K562 (cell line): ENCODE measurements around the gene MPZL3. TPM values are rescaled to one million over a fixed set of nuclear protein-coding genes. Genes with fewer than 3 reads are reported as not detected.

Experiments used
- ATAC-seq: fragments of 200-7000 bp; cut with Tn5 transposase; 3 replicates; pipeline ENCODE4 v1.9.1; 2020; ENCODE audit warnings: moderate library complexity
- BruUV-seq: library from RNA; stranded (reverse); fragments of 400-500 nt; replicated peaks from 2 replicates; lab custom pipeline; 2021; lab: Mats Ljungman, UMichigan
- CTCF ChIA-PET: fragments of 300-600 bp; formaldehyde crosslinking; extraction: SDS; loops from one replicate; lab custom pipeline; 2021; ENCODE audit warnings: low intra/inter-chr PET ratio; lab: Yijun Ruan, JAX
- POLR2A ChIA-PET: fragments of 300-600, 350-650 bp; sonication (Branson Sonifier 250); formaldehyde crosslinking; extraction: SDS; loops from one replicate; lab custom pipeline; 2021; ENCODE audit warnings: antibody characterized with exemption, inconsistent platforms; lab: Yijun Ruan, JAX
- DNase-seq, 4 experiments: peaks; one replicate each; pipeline versions ENCODE4 v3.0.0 to v3.0.0-alpha.2; 2011 to 2018; ENCODE audit warnings: low spot score in 3 of 4, mixed read lengths in 3 of 4; ENCODE audit errors: extremely low read depth in 1 of 4
- FAIRE-seq: peaks from 2 replicates; lab custom pipeline; 2011; peaks lifted over from hg19 to GRCh38; lab: Jason Lieb, UNC
- H2AFZ ChIP-seq: 2 replicates; pipeline ENCODE4 v1.6.0; 2011; ENCODE audit warnings: low read depth, low read length, control low read depth, inconsistent platforms
- H3K27ac ChIP-seq: fragments of 200-600 bp; 3 replicates; pipeline ENCODE4 v1.8.0; 2011; ENCODE audit warnings: low read depth, mild to moderate bottlenecking, control low read depth, inconsistent platforms, low read length, moderate library complexity, mixed read lengths; ENCODE audit errors: extremely low read depth
- H3K27me3 ChIP-seq, 2 experiments: fragments of 300-600 bp in 1 of 2; 2 replicates in 1 of 2; 3 replicates in 1 of 2; pipeline versions ENCODE4 v1.6.0 to v1.8.0; 2011; ENCODE audit warnings: inconsistent platforms in 2 of 2, low read length in 2 of 2, mild to moderate bottlenecking in 1 of 2, mixed read lengths in 1 of 2, moderate library complexity in 1 of 2; ENCODE audit not compliant: control insufficient read depth in 2 of 2, insufficient read depth in 2 of 2
- H3K36me3 ChIP-seq: fragments of 300-600 bp; 3 replicates; pipeline ENCODE4 v1.8.0; 2011; ENCODE audit warnings: mild to moderate bottlenecking, low read length, inconsistent platforms; ENCODE audit not compliant: control insufficient read depth, insufficient read depth
- H3K4me1 ChIP-seq, 2 experiments: fragments of 200-600 bp in 1 of 2; replicated peaks in 1 of 2; 2 replicates in 1 of 2; 3 replicates in 1 of 2; pipeline versions ENCODE4 v1.5.1 to v1.8.0; 2011; ENCODE audit warnings: inconsistent platforms in 2 of 2, low read length in 2 of 2, mild to moderate bottlenecking in 1 of 2, mixed read lengths in 1 of 2, moderate library complexity in 1 of 2; ENCODE audit not compliant: control insufficient read depth in 2 of 2, insufficient read depth in 2 of 2
- H3K4me2 ChIP-seq: 2 replicates; pipeline ENCODE4 v1.6.1; 2011; ENCODE audit warnings: low read length, control low read depth, inconsistent platforms, mixed read lengths; ENCODE audit not compliant: insufficient read depth
- H3K4me3 ChIP-seq: fragments of 200-600 bp; sonication (generic), shearing (Covaris generic); 2 replicates; pipeline ENCODE4 v1.5.1; 2016; ENCODE audit warnings: control low read depth, inconsistent platforms
- H3K79me2 ChIP-seq: fragments of 200-600 bp; 3 replicates; pipeline ENCODE4 v1.8.0; 2011; ENCODE audit warnings: low read length, inconsistent platforms; ENCODE audit not compliant: control insufficient read depth, insufficient read depth
- H3K9ac ChIP-seq, 2 experiments: 2 replicates each; pipeline versions ENCODE4 v1.6.0 to v1.6.1; 2011; ENCODE audit warnings: low read depth in 2 of 2, low read length in 2 of 2, control low read depth in 1 of 2, inconsistent platforms in 1 of 2, mild to moderate bottlenecking in 1 of 2, mixed read lengths in 1 of 2; ENCODE audit not compliant: insufficient read depth in 1 of 2
- H3K9me1 ChIP-seq: one replicate; pipeline ENCODE4 v1.6.0; 2011; ENCODE audit warnings: inconsistent platforms, mild to moderate bottlenecking, low read length, moderate library complexity; ENCODE audit not compliant: control insufficient read depth, insufficient read depth
- H3K9me3 ChIP-seq: replicated peaks from 2 replicates; pipeline ENCODE4 v1.5.1; 2011; ENCODE audit warnings: low read depth, low read length, inconsistent platforms; ENCODE audit not compliant: control insufficient read depth, insufficient read depth
- H4K20me1 ChIP-seq: replicated peaks from 2 replicates; pipeline ENCODE4 v1.6.1; 2011; ENCODE audit warnings: low read length, inconsistent platforms, mixed read lengths; ENCODE audit not compliant: control insufficient read depth, insufficient read depth
- ARID1B ChIP-seq: fragments of 450-650 bp; IDR thresholded peaks from 2 replicates; pipeline ENCODE4 v1.6.1; 2016; ENCODE audit warnings: antibody characterized with exemption, mild to moderate bottlenecking, inconsistent platforms
- CHD7 ChIP-seq: fragments of 200-600 bp; sonication (generic); IDR thresholded peaks from one replicate; pipeline ENCODE4 v1.6.1; 2012; ENCODE audit warnings: mild to moderate bottlenecking, low read depth, low read length, inconsistent platforms
- CLOCK ChIP-seq: fragments of 250-450 bp; sonication (Bioruptor Pico); IDR thresholded peaks from 2 replicates; pipeline ENCODE4 v1.4.0; 2020; ENCODE audit warnings: mild to moderate bottlenecking, moderate library complexity, borderline replicate concordance
- GATAD2A ChIP-seq: fragments of 450-650 bp; IDR thresholded peaks from 2 replicates; pipeline ENCODE4 v1.6.1; 2017
- MCM2 ChIP-seq: fragments of 450-650 bp; IDR thresholded peaks from 2 replicates; pipeline ENCODE4 v1.6.1; 2017; ENCODE audit warnings: low read depth, mild to moderate bottlenecking
- NR1H2 ChIP-seq: sonication (generic); formaldehyde crosslinking; IDR thresholded peaks from 2 replicates; pipeline ENCODE4 v1.4.0; 2020; ENCODE audit warnings: mild to moderate bottlenecking, missing genetic modification reagents
- STAG1 ChIP-seq: sonication (generic); formaldehyde crosslinking; IDR thresholded peaks from 2 replicates; pipeline ENCODE4 v1.5.0; 2020; ENCODE audit warnings: missing genetic modification reagents, borderline replicate concordance
- TAF7 ChIP-seq: fragments of 450-650 bp; IDR thresholded peaks from 2 replicates; pipeline ENCODE4 v1.6.1; 2016; ENCODE audit warnings: missing genetic modification characterization, missing compliant biosample characterization
- ZBTB7A ChIP-seq: IDR thresholded peaks from 2 replicates; pipeline ENCODE4 v1.6.1; 2011; ENCODE audit warnings: low read depth, mild to moderate bottlenecking, low read length, moderate library complexity, borderline replicate concordance; ENCODE audit not compliant: control insufficient read depth
- ZNF668 ChIP-seq: fragments of 250-450 bp; sonication (Bioruptor Pico); IDR thresholded peaks from 2 replicates; pipeline ENCODE4 v1.8.0; 2022; ENCODE audit warnings: mild to moderate bottlenecking, inconsistent platforms
- WGBS: fragments of 100-300 bp; shearing (Covaris generic); methylation state at CpG from one replicate; pipeline ENCODE4 v1.1.6; 2016; ENCODE audit warnings: low coverage, mixed read lengths; ENCODE audit not compliant: insufficient coverage; ENCODE audit errors: missing lambda C conversion rate; 5-methylcytosine and 5-hydroxymethylcytosine counted together
- in situ Hi-C: fragments of 300-500 bp; cut with MboI; formaldehyde crosslinking; loops from 4 replicates; pipeline ENCODE4 v1.15.0; 2018; ENCODE audit warnings: inconsistent platforms, mixed read lengths
- intact Hi-C: fragments of 100-400 bp; cut with micrococcal nuclease; formaldehyde crosslinking; loops from 2 replicates; pipeline ENCODE4 v1.14.2; 2022
- polyA plus RNA-seq, 8 experiments: library from polyadenylated mRNA; depleted of rRNA in 4 of 8; stranded (reverse) in 5 of 8; unstranded in 3 of 8; fragments of >200 nt; fragmentation: Nextera tagmentation in 2 of 8; fragmentation: Illumina TruSeq in 1 of 8; extraction: Ambion mirVana in 2 of 8; extraction: Trizol in 1 of 8; gene quantifications; 2 replicates each; pipeline versions ENCODE4 v1.2.1 to v1.2.3, GENCODE V29; 2011 to 2014; ENCODE audit warnings: inconsistent platforms in 1 of 8, missing spikeins in 1 of 8
- total RNA-seq, 7 experiments: library from RNA; depleted of rRNA in 6 of 7; stranded (reverse); fragments of >200 nt in 6 of 7; fragmentation: Illumina TruSeq in 2 of 7; extraction: Trizol in 2 of 7; gene quantifications; 2 replicates each; pipeline versions ENCODE4 v1.2.1 to v1.2.3, GENCODE V29; 2011 to 2021; ENCODE audit warnings: low replicate concordance in 1 of 7

The MPZL3 gene
- total and polyA plus RNA-seq, 9 of the 15 experiments (the other 6 are each of a cell fraction or from before 2014, with no cell fraction given): 0.97 to 2.9 (median 1.6) TPM

- BruUV-seq: no TSS peak
- Histone ChIP-seq H3K9me1 (no peaks in the 10 kb centered on the region), H4K20me1 (0 out of 2 replicates have a peak, but pooled peaks cover 6% of the 10 kb centered on the region), H3K4me1 (peaks cover 0 to 5% of the 10 kb centered on the region in 2 experiments; a peak in 1 of 5 replicates), H3K36me3 (no peaks in the 10 kb centered on the region), H3K27ac (no peak overlapping the region), H3K27me3 (peaks cover 30 to 54% of the 10 kb centered on the region in 2 experiments), H3K9ac (no peak overlapping the region), H3K9me3 (no peaks in the 10 kb centered on the region), H3K79me2 (no peaks in the 10 kb centered on the region), H3K4me3 (no peak overlapping the region), H3K4me2 (no peak overlapping the region), H2AFZ (no peak overlapping the region)
- ATAC-seq: no peak
- in situ Hi-C loops (no loop called here), intact Hi-C loops (loop anchor here (10.0 kb wide), 1 partner anchor 232 kb away; no protein-coding TSS in a partner anchor)
- CTCF ChIA-PET: no interaction called here
- POLR2A ChIA-PET: no interaction called here
- no peak for FAIRE-seq
- no peak for DNase-seq
- 17% methylated on average over 4 of the region's 4 CpGs for WGBS
- TF ChIP-seq STAG1 (no peak), ARID1B (no peak), TAF7 (tag) (no peak), CLOCK (CRISPR knock-in tag) (no peak), ZNF668 (CRISPR knock-in tag) (no peak), ZBTB7A (no peak), CHD7 (no peak), MCM2 (no peak), GATAD2A (no peak), NR1H2 (CRISPR knock-in tag) (no peak)
Observed at GRCh38 chr11:118176778-118177134, 75.4 kb downstream of the MPZL3 start.
